Stimulated activated naive CD4-positive, alpha-beta T cell treated with Interleukin-2 at 50 U/mL for 16 hours (primary cell): Measurements from ENCODE around the gene STXBP5L.
"Not testable (repeated sequence)": the region's sequence is repeated elsewhere in the genome, so short reads cannot be mapped to it uniquely, and the experiment has no call there.

Source experiments
- DNase-seq: peaks from one replicate; lab custom pipeline; 2025; lab: John Stamatoyannopoulos, UW

Gene STXBP5L

GRCh38 chr3:121231872-121232271 is 323.9 kb downstream of the STXBP5L start:
- DNase-seq = no peak

- no peak for DNase-seq
Observed at GRCh38 chr3:121232309-121233225, 324.6 kb downstream of the STXBP5L start.

- no peak for DNase-seq
Observed at GRCh38 chr3:121243208-121243607, 335.2 kb downstream of the STXBP5L start.

- DNase-seq = no peak
Observed at GRCh38 chr3:121252676-121253075, 344.7 kb downstream of the STXBP5L start.

- DNase-seq = no peak
Observed at GRCh38 chr3:121269389-121269788, 361.4 kb downstream of the STXBP5L start.

- no peak for DNase-seq
Observed at GRCh38 chr3:121274411-121274810, 366.4 kb downstream of the STXBP5L start.

- DNase-seq = no peak
Observed at GRCh38 chr3:121295452-121295851, 387.4 kb downstream of the STXBP5L start.

GRCh38 chr3:121295979-121296378 is 388.0 kb downstream of the STXBP5L start:
- no peak for DNase-seq

GRCh38 chr3:121324320-121324719 is 416.3 kb downstream of the STXBP5L start:
- DNase-seq = no peak

- DNase-seq = no peak
Observed at GRCh38 chr3:121330118-121330517, 422.1 kb downstream of the STXBP5L start.

GRCh38 chr3:121330634-121331033 is 422.6 kb downstream of the STXBP5L start:
- DNase-seq = no peak

- not testable (repeated sequence) for DNase-seq
Observed at GRCh38 chr3:121355960-121356359, 448.0 kb downstream of the STXBP5L start.

- DNase-seq = no peak
Observed at GRCh38 chr3:121362035-121362734, 454.2 kb downstream of the STXBP5L start.

- DNase-seq = not testable (repeated sequence)
Observed at GRCh38 chr3:121388308-121388707, 480.3 kb downstream of the STXBP5L start.

- not testable (repeated sequence) for DNase-seq
Observed at GRCh38 chr3:121395967-121396366, 488.0 kb downstream of the STXBP5L start.

GRCh38 chr3:121398051-121398450 is 490.0 kb downstream of the STXBP5L start:
- not testable (repeated sequence) for DNase-seq

GRCh38 chr3:121399820-121400219 is 491.8 kb downstream of the STXBP5L start:
- no peak for DNase-seq

GRCh38 chr3:121405631-121406030 is 497.6 kb downstream of the STXBP5L start:
- DNase-seq = no peak

- DNase-seq = no peak
Observed at GRCh38 chr3:121411523-121411922, 503.5 kb downstream of the STXBP5L start.

- DNase-seq = no peak
Observed at GRCh38 chr3:121414924-121415323, 506.9 kb downstream of the STXBP5L start.

GRCh38 chr3:121418182-121418581 is 510.2 kb downstream of the STXBP5L start:
- DNase-seq = no peak

GRCh38 chr3:121424549-121424948 is 516.5 kb downstream of the STXBP5L start:
- DNase-seq = no peak

- no peak for DNase-seq
Observed at GRCh38 chr3:121430664-121431215, 522.7 kb downstream of the STXBP5L start.
